OCI-LY1 (cell line): ENCODE results near the gene TM4SF18.

ENCODE experiments used
- EZH2 ChIP-seq: fragments of 200-600 bp; sonication (generic), shearing (Covaris generic); IDR thresholded peaks from 2 replicates; pipeline ENCODE4 v1.8.0; 2017; ENCODE audit warnings: borderline replicate concordance, mixed run types, mild to moderate bottlenecking, antibody characterized with exemption, low read length, moderate library complexity, mixed read lengths
- TF ChIP-seq, protein P1 (sequence below): fragments of 200-600 bp; sonication (generic), shearing (Covaris generic); IDR thresholded peaks from 2 replicates; pipeline ENCODE4 v1.5.1; 2017; ENCODE audit warnings: mild to moderate bottlenecking, antibody characterized with exemption, low read length, moderate library complexity, mixed read lengths

GRCh38 chr3:149270180-149270579, 63.3 kb downstream of the TM4SF18 start:
- TF ChIP-seq, protein P1, sequence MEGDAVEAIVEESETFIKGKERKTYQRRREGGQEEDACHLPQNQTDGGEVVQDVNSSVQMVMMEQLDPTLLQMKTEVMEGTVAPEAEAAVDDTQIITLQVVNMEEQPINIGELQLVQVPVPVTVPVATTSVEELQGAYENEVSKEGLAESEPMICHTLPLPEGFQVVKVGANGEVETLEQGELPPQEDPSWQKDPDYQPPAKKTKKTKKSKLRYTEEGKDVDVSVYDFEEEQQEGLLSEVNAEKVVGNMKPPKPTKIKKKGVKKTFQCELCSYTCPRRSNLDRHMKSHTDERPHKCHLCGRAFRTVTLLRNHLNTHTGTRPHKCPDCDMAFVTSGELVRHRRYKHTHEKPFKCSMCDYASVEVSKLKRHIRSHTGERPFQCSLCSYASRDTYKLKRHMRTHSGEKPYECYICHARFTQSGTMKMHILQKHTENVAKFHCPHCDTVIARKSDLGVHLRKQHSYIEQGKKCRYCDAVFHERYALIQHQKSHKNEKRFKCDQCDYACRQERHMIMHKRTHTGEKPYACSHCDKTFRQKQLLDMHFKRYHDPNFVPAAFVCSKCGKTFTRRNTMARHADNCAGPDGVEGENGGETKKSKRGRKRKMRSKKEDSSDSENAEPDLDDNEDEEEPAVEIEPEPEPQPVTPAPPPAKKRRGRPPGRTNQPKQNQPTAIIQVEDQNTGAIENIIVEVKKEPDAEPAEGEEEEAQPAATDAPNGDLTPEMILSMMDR = no peak
- no peak for TF ChIP-seq EZH2
